ENCODE data around the gene MASP1. TPM values are rescaled to one million over a fixed set of nuclear protein-coding genes. Genes with fewer than 3 reads are reported as not detected.

The MASP1 gene
- polyA plus RNA-seq, 2 of the 4 experiments (the other 2 are of a cell fraction), result 0.18 TPM; not detected in 1

- no peak overlapping the region for H3K27ac ChIP-seq
- no peaks in the 10 kb centered on the region for H3K4me1 ChIP-seq
- POLR2A ChIA-PET, result no interaction called here
- TF ChIP-seq KDM1A (IDR thresholded peaks at IDR 0.05; ENCODE audit: low read depth) (no peak), HEYL (CRISPR knock-in tag; IDR thresholded peaks at IDR 0.05) (no peak), TFCP2L1 (CRISPR knock-in tag; IDR thresholded peaks at IDR 0.05) (no peak), ZNF302 (CRISPR knock-in tag; IDR thresholded peaks at IDR 0.05) (no peak), NFE2L2 (conservative IDR thresholded peaks at IDR 0.05; ENCODE audit: low read length) (no peak), POLR2A (IDR thresholded peaks at IDR 0.05; ENCODE audit: low read length) (no peak), BCL3 (IDR thresholded peaks at IDR 0.05) (no peak), CBX2 (IDR thresholded peaks at IDR 0.05; ENCODE audit: borderline replicate concordance, low read depth) (no peak), ATOH8 (CRISPR knock-in tag; IDR thresholded peaks at IDR 0.05; ENCODE audit: low read depth) (no peak)
- no peaks in the 10 kb centered on the region for H3K9me3 ChIP-seq
- ATAC-seq (no peak), FAIRE-seq (no peak), DNase-seq (ENCODE audit: low read depth in 1 of 2, low spot score in 1 of 2) (no peak)
- CTCF ChIA-PET, result no interaction called here
- no peak overlapping the region for H3K4me3 ChIP-seq
- WGBS (ENCODE audit: missing lambda C conversion rate), result 46% methylated on average over 3 of the region's 3 CpGs
- H3K4me2 ChIP-seq, result no peak overlapping the region
These were observed 39.9 kb downstream of the MASP1 start for GRCh38 chr3:187251599-187251998.

- no peak for FAIRE-seq
- 59% methylated on average over 3 of the region's 3 CpGs for WGBS (ENCODE audit: missing lambda C conversion rate)
- Histone ChIP-seq H3K27ac (no peak overlapping the region), H3K4me1 (no peaks in the 10 kb centered on the region), H3K9me3 (no peaks in the 10 kb centered on the region), H3K4me2 (no peak overlapping the region), H3K4me3 (no peak overlapping the region)
- no peak for TF ChIP-seq CHD2 (IDR thresholded peaks at IDR 0.05; ENCODE audit: low read length, partially characterized antibody)
- TF ChIP-seq EHF (CRISPR knock-in tag; IDR thresholded peaks at IDR 0.05), result no peak
- no peak for TF ChIP-seq RAD21 (conservative IDR thresholded peaks at IDR 0.05 in 1 of 2, IDR thresholded peaks at IDR 0.05 in 1 of 2)
- TF ChIP-seq NPAS2 (CRISPR knock-in tag; IDR thresholded peaks at IDR 0.05; ENCODE audit: borderline replicate concordance), result no peak
- no peak for TF ChIP-seq HEYL (CRISPR knock-in tag; IDR thresholded peaks at IDR 0.05)
- TF ChIP-seq SMC3 (IDR thresholded peaks at IDR 0.05), result no peak
- TF ChIP-seq MAFK (IDR thresholded peaks at IDR 0.05; ENCODE audit: partially characterized antibody), result peak; percentile 26
- no peak for TF ChIP-seq FOSB (CRISPR knock-in tag; IDR thresholded peaks at IDR 0.05)
- TF ChIP-seq CBX8 (IDR thresholded peaks at IDR 0.05), result no peak
- ChIA-PET POLR2A (no interaction called here), CTCF (no interaction called here)
- DNase-seq (ENCODE audit: low read depth in 1 of 2, low spot score in 1 of 2), result no peak
- no peak; a peak in 1 of 6 replicates for ATAC-seq
These were observed 44.1 kb downstream of the MASP1 start for GRCh38 chr3:187247398-187247797.

- TF ChIP-seq HOXB5 (CRISPR knock-in tag; IDR thresholded peaks at IDR 0.05) (no peak), USF2 (IDR thresholded peaks at IDR 0.05) (no peak), NR3C1 (IDR thresholded peaks at IDR 0.05) (no peak), RAD21 (conservative IDR thresholded peaks at IDR 0.05 in 1 of 2, IDR thresholded peaks at IDR 0.05 in 1 of 2) (no peak), ATOH8 (CRISPR knock-in tag; IDR thresholded peaks at IDR 0.05; ENCODE audit: low read depth) (no peak), ZFP36 (IDR thresholded peaks at IDR 0.05; ENCODE audit: borderline replicate concordance, partially characterized antibody) (no peak), HDAC2 (IDR thresholded peaks at IDR 0.05) (no peak)
- H3K4me2 ChIP-seq, result no peak overlapping the region
- no peak overlapping the region for H3K27ac ChIP-seq
- POLR2A ChIA-PET, result no interaction called here
- CTCF ChIA-PET, result interaction anchor here (0.9 to 1.6 kb wide), 2 partner anchors 24 to 435 kb away, joined by 3 to 5 read pairs; no protein-coding TSS in a partner anchor
- DNase-seq (ENCODE audit: low read depth in 1 of 2, low spot score in 1 of 2), result no peak
- 35% methylated on average over 2 of the region's 2 CpGs for WGBS (ENCODE audit: missing lambda C conversion rate)
- no peak for ATAC-seq
- H3K4me3 ChIP-seq, result no peak overlapping the region
- no peaks in the 10 kb centered on the region for H3K4me1 ChIP-seq
- FAIRE-seq, result no peak
- H3K9me3 ChIP-seq, result no peaks in the 10 kb centered on the region
These were observed 47.5 kb downstream of the MASP1 start for GRCh38 chr3:187243933-187244524.
